CD4-positive, alpha-beta T cell (primary cell): ENCODE results near the gene LRRK1. TPM values are rescaled to one million over a fixed set of nuclear protein-coding genes. Genes with fewer than 3 reads are reported as not detected.
"Not testable (repeated sequence)": the region's sequence is repeated elsewhere in the genome, so short reads cannot be mapped to it uniquely, and the experiment has no call there.

Experiments used
- ATAC-seq: fragments of 200-7000 bp; cut with Tn5 transposase; one replicate; pipeline ENCODE4 v1.10.0; 2022; ENCODE audit warnings: mild to moderate bottlenecking; ENCODE audit not compliant: poor library complexity
- CTCF ChIA-PET: fragments of 350-600 bp; sonication (Branson Sonifier 250); formaldehyde crosslinking; loops from one replicate; lab custom pipeline; 2021; ENCODE audit warnings: antibody characterized with exemption, inconsistent platforms; lab: Charles Lee
- POLR2A ChIA-PET: fragments of 350-600 bp; sonication (Branson Sonifier 250); formaldehyde crosslinking; loops from one replicate; lab custom pipeline; 2021; ENCODE audit warnings: antibody characterized with exemption, inconsistent platforms; lab: Charles Lee
- DNase-seq, 14 experiments: peaks; one replicate each; pipeline ENCODE4 v3.0.0-alpha.2; 2013 to 2020; ENCODE audit warnings: mixed read lengths in 2 of 14
- H3K27ac ChIP-seq, 2 donors: one replicate each; pipeline versions ENCODE4 v1.5.1 to v1.7.0; 2013; ENCODE audit warnings: low read length in 2 of 2, low read depth in 1 of 2, mild to moderate bottlenecking in 1 of 2
- H3K27me3 ChIP-seq, 2 experiments: 1 replicate in 1 of 2; 2 replicates in 1 of 2; pipeline versions ENCODE4 v1.6.1 to v1.7.0; 2013; ENCODE audit warnings: low read length in 2 of 2, control low read depth in 1 of 2, mild to moderate bottlenecking in 1 of 2, moderate library complexity in 1 of 2; ENCODE audit not compliant: insufficient read depth in 2 of 2, control insufficient read depth in 1 of 2
- H3K36me3 ChIP-seq: one replicate; pipeline ENCODE4 v1.6.1; 2013; ENCODE audit warnings: low read length, control low read depth; ENCODE audit not compliant: insufficient read depth
- H3K4me1 ChIP-seq: one replicate; pipeline ENCODE4 v1.6.1; 2013; ENCODE audit warnings: low read length, control low read depth; ENCODE audit not compliant: insufficient read depth
- H3K4me3 ChIP-seq: one replicate; pipeline ENCODE4 v1.5.1; 2013; ENCODE audit warnings: mild to moderate bottlenecking, low read length, moderate library complexity
- H3K9me3 ChIP-seq, 2 experiments: 1 replicate in 1 of 2; 2 replicates in 1 of 2; pipeline versions ENCODE4 v1.6.1 to v1.7.0; 2013; ENCODE audit warnings: low read length in 2 of 2, mild to moderate bottlenecking in 2 of 2, control low read depth in 1 of 2, moderate library complexity in 1 of 2; ENCODE audit not compliant: control insufficient read depth in 1 of 2, insufficient read depth in 1 of 2
- H3K27ac Mint-ChIP-seq: one replicate; pipeline ENCODE4 v1.8.0; 2020; ENCODE audit warnings: mixed read lengths
- H3K27me3 Mint-ChIP-seq: one replicate; pipeline ENCODE4 v1.8.0; 2021; ENCODE audit warnings: mixed read lengths
- H3K36me3 Mint-ChIP-seq: one replicate; pipeline ENCODE4 v1.8.0; 2021; ENCODE audit warnings: low read depth, mixed read lengths
- H3K4me1 Mint-ChIP-seq: one replicate; pipeline ENCODE4 v1.8.0; 2021; ENCODE audit warnings: low read depth, mixed read lengths
- H3K4me3 Mint-ChIP-seq: one replicate; pipeline ENCODE4 v1.8.0; 2020; ENCODE audit warnings: mild to moderate bottlenecking, mixed read lengths
- H3K9me3 Mint-ChIP-seq: one replicate; pipeline ENCODE4 v1.8.0; 2020; ENCODE audit warnings: mixed read lengths
- intact Hi-C, 2 experiments: fragments of 100-400 bp; cut with DNase I in 1 of 2; cut with micrococcal nuclease in 1 of 2; formaldehyde crosslinking; loops; one replicate each; pipeline versions ENCODE4 v1.15.1 to v1.9.0; 2023 to 2025; cut with DNase I, micrococcal nuclease
- total RNA-seq, 174 experiments: library from RNA in 2 of 174; stranded (reverse) in 2 of 174; gene quantifications; one replicate each; pipeline ENCODE4 v1.2.3 and lab custom pipeline; 2021 to 2026
- TF ChIP-seq, protein P1 (sequence below): fragments of 200-600 bp; IDR thresholded peaks from one replicate; pipeline ENCODE4 v1.8.0; 2022; ENCODE audit warnings: antibody characterized with exemption, mild to moderate bottlenecking

The LRRK1 gene
- total RNA-seq, 2 experiments from 2014 or later: 0.60 to 0.73 TPM

DNA sequence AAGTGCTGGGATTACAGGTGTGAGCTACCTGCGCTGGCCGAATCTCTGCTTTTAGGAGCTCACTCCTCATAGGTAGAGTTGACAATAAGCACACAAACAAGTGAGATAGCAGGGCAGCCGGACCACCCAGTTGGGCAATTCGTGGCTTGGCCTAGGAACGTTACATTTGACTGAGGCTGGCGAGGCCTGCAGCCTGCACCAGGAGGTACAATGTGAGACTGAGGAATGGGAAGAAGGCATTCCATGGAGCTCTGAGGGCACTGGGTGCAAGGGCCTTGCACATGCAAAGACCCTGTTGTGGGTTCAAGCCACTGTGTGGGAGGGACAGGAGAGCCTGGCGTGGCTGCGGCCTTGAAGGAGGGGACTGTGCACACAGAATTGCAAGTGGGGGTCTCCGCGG, 152.5 kb downstream of the LRRK1 start:
- POLR2A ChIA-PET: interaction anchor here (0.8 kb wide), 1 partner anchor 32 kb away, joined by 3 read pairs; no protein-coding TSS in a partner anchor
- no peaks in the 10 kb centered on the region for H3K36me3 ChIP-seq
- H3K9me3 Mint-ChIP-seq: no peaks in the 10 kb centered on the region

DNA sequence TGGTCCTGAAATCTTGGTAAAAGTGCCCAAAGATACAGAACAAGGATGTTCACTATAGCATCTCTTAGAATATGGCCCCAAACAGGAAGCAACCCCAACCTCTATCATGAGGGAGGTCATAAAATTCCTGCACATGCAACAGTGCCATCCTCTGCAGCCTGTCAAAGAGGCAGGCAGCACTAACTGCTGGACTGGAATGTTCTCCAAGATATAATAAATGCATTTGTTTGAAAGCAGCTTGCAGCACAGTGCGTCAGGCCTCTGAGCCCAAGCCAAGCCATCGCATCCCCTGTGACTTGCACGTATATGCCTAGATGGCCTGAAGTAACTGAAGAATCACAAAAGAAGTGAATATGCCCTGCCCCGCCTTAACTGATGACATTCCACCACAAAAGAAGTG, 153.1 kb downstream of the LRRK1 start:
- H3K9me3 ChIP-seq, H3K36me3 ChIP-seq, H3K4me1 ChIP-seq, H3K9me3 Mint-ChIP-seq, H3K27ac Mint-ChIP-seq, H3K27me3 Mint-ChIP-seq, H3K4me1 Mint-ChIP-seq, H3K27ac ChIP-seq, DNase-seq, H3K27me3 ChIP-seq, H3K4me3 ChIP-seq, ATAC-seq, H3K36me3 Mint-ChIP-seq, POLR2A ChIA-PET, H3K4me3 Mint-ChIP-seq, intact Hi-C loops, CTCF ChIA-PET: not testable (repeated sequence)

More for the DNA sequence above, 152.5 kb downstream of the LRRK1 start:
- H3K36me3 Mint-ChIP-seq: no peaks in the 10 kb centered on the region
- intact Hi-C loops: no loop called here
- DNase-seq (no peak), ATAC-seq (no peak)
- Histone ChIP-seq H3K4me1 (peaks cover 3% of the 10 kb centered on the region), H3K27ac (no peak overlapping the region), H3K9me3 (no peaks in the 10 kb centered on the region), H3K4me3 (no peak overlapping the region), H3K27me3 (no peaks in the 10 kb centered on the region)
- H3K27me3 Mint-ChIP-seq: no peaks in the 10 kb centered on the region
- no peak overlapping the region for H3K4me3 Mint-ChIP-seq
- TF ChIP-seq, protein P1, sequence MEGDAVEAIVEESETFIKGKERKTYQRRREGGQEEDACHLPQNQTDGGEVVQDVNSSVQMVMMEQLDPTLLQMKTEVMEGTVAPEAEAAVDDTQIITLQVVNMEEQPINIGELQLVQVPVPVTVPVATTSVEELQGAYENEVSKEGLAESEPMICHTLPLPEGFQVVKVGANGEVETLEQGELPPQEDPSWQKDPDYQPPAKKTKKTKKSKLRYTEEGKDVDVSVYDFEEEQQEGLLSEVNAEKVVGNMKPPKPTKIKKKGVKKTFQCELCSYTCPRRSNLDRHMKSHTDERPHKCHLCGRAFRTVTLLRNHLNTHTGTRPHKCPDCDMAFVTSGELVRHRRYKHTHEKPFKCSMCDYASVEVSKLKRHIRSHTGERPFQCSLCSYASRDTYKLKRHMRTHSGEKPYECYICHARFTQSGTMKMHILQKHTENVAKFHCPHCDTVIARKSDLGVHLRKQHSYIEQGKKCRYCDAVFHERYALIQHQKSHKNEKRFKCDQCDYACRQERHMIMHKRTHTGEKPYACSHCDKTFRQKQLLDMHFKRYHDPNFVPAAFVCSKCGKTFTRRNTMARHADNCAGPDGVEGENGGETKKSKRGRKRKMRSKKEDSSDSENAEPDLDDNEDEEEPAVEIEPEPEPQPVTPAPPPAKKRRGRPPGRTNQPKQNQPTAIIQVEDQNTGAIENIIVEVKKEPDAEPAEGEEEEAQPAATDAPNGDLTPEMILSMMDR: no peak
- no peak overlapping the region for H3K27ac Mint-ChIP-seq
- CTCF ChIA-PET: no interaction called here
- no peaks in the 10 kb centered on the region for H3K4me1 Mint-ChIP-seq

- H3K36me3 ChIP-seq, H3K27me3 Mint-ChIP-seq, intact Hi-C loops, DNase-seq, H3K4me1 Mint-ChIP-seq, H3K4me1 ChIP-seq, ATAC-seq, H3K4me3 ChIP-seq, H3K9me3 Mint-ChIP-seq, H3K36me3 Mint-ChIP-seq, H3K27ac Mint-ChIP-seq, H3K9me3 ChIP-seq, H3K27ac ChIP-seq, CTCF ChIA-PET, H3K4me3 Mint-ChIP-seq, POLR2A ChIA-PET, H3K27me3 ChIP-seq: not testable (repeated sequence)
Measured at GRCh38 chr15:101077806-101078668, 158.9 kb downstream of the LRRK1 start.

DNA sequence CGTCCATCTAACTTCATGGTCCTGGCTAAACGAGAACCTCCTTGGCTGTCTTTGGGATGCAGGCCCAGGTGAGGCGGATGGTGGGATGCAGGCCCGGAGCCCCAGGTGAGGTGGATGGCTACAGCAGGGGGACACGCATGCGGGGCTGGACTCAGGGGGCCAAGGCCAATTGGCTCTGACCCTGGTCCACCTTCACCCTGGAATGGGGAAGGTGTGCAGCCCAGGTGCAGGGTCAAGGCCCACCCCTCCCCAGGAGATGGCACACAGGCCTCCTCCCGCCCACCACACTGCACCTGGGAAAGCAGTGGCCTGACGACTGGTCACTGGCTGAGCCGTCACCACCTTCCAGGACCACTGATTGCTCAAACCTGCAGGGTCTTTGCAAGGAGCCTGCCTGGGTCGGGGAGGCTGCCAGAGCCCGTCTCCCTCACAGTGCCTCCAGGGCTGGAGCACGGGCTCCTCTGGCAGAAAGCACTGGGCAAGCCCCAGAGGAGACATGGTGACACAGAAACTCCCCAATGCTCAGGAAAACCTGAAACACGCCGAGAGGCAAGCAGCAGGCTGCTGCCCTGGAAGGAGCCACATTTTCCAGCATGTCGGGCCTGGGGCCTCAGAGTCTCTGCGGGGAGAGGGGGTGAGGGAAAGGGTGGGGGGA, 159.6 kb downstream of the LRRK1 start:
- intact Hi-C loops: no loop called here

More for the DNA sequence above, 159.6 kb downstream of the LRRK1 start:
- Histone ChIP-seq H3K27ac (no peak overlapping the region), H3K4me1 (no peaks in the 10 kb centered on the region), H3K36me3 (no peaks in the 10 kb centered on the region), H3K27me3 (no peaks in the 10 kb centered on the region), H3K4me3 (no peak overlapping the region), H3K9me3 (no peaks in the 10 kb centered on the region)
- no peak overlapping the region for H3K27ac Mint-ChIP-seq
- ChIA-PET POLR2A (no interaction called here), CTCF (no interaction called here)
- ATAC-seq: no peak
- H3K4me3 Mint-ChIP-seq: no peak overlapping the region
- TF ChIP-seq, protein P1: no peak
- no peaks in the 10 kb centered on the region for H3K4me1 Mint-ChIP-seq
- no peaks in the 10 kb centered on the region for H3K27me3 Mint-ChIP-seq
- no peaks in the 10 kb centered on the region for H3K36me3 Mint-ChIP-seq
- no peak for DNase-seq
- no peaks in the 10 kb centered on the region for H3K9me3 Mint-ChIP-seq
